Stimulated activated naive B cell treated with anti-CD40 and anti-IgM and Interleukin-4, amounts not matched to agents 10 μg/mL and 1 μg/mL and 100 μg/mL, for 72 hours (primary cell): ENCODE data around the gene RIN1.

Source experiments
- ATAC-seq, 2 donors: fragments of 150-1000 bp; cut with Tn5 transposase; replicated peaks; 2 replicates each; pipeline ENCODE4 v1.10.0; 2021; ENCODE audit warnings: moderate library complexity in 1 of 2
- DNase-seq: peaks from one replicate; pipeline ENCODE4 v3.0.0; 2021
- H3K27ac Mint-ChIP-seq: one replicate; pipeline ENCODE4 v1.8.0; 2022; ENCODE audit warnings: mild to moderate bottlenecking, mixed read lengths
- H3K27me3 Mint-ChIP-seq, 2 donors: one replicate each; pipeline ENCODE4 v1.8.0; 2022; ENCODE audit warnings: mixed read lengths in 2 of 2
- H3K36me3 Mint-ChIP-seq, 2 donors: one replicate each; pipeline ENCODE4 v1.8.0; 2022; ENCODE audit warnings: mixed read lengths in 2 of 2, mild to moderate bottlenecking in 1 of 2
- H3K4me1 Mint-ChIP-seq, 2 donors: one replicate each; pipeline ENCODE4 v1.8.0; 2022; ENCODE audit warnings: mixed read lengths in 2 of 2, mild to moderate bottlenecking in 1 of 2
- H3K4me3 Mint-ChIP-seq, 2 donors: one replicate each; pipeline ENCODE4 v1.8.0; 2022; ENCODE audit warnings: mild to moderate bottlenecking in 2 of 2, mixed read lengths in 2 of 2, moderate library complexity in 1 of 2
- H3K9me3 Mint-ChIP-seq, 2 donors: one replicate each; pipeline ENCODE4 v1.8.0; 2022; ENCODE audit warnings: mixed read lengths in 2 of 2, mild to moderate bottlenecking in 1 of 2

The RIN1 gene

GRCh38 chr11:66346476-66347424 lies 10.5 kb upstream of the RIN1 start:
- ATAC-seq (no peak), DNase-seq (no peak)
- Mint-ChIP-seq H3K9me3 (peaks cover 2 to 4% of the 10 kb centered on the region in 2 donors), H3K27ac (peak overlapping the region; percentile 86), H3K27me3 (peaks cover 5 to 7% of the 10 kb centered on the region in 2 donors), H3K36me3 (peaks cover 12 to 23% of the 10 kb centered on the region in 2 donors), H3K4me1 (peaks cover 27 to 45% of the 10 kb centered on the region in 2 donors), H3K4me3 (peak overlapping the region; percentile 80 to 82)

GRCh38 chr11:66345316-66345649 lies 9.0 kb upstream of the RIN1 start:
- H3K9me3 Mint-ChIP-seq = peaks cover 2 to 4% of the 10 kb centered on the region in 2 donors
- H3K27me3 Mint-ChIP-seq = peaks cover 5 to 7% of the 10 kb centered on the region in 2 donors
- peak overlapping the region; percentile 98 for H3K27ac Mint-ChIP-seq
- H3K4me1 Mint-ChIP-seq = peaks cover 30 to 50% of the 10 kb centered on the region in 2 donors
- DNase-seq (no peak), ATAC-seq (peak; percentile 6 to 9)
- H3K36me3 Mint-ChIP-seq = peaks cover 19 to 34% of the 10 kb centered on the region in 2 donors
- peak overlapping the region; percentile 94 to 97 for H3K4me3 Mint-ChIP-seq

GRCh38 chr11:66344550-66345315 lies 8.5 kb upstream of the RIN1 start, which contains the start of gene BRMS1:
Gene BRMS1 (minus strand): TSS chr11:66345104. CDS start chr11:66342234, 2,870 bp downstream.
- peaks cover 2 to 4% of the 10 kb centered on the region in 2 donors for H3K9me3 Mint-ChIP-seq
- peaks cover 5 to 7% of the 10 kb centered on the region in 2 donors for H3K27me3 Mint-ChIP-seq
- ATAC-seq (peak; percentile 82 to 85), DNase-seq (peak; percentile 89)
- H3K4me1 Mint-ChIP-seq = peaks cover 30 to 50% of the 10 kb centered on the region in 2 donors
- H3K4me3 Mint-ChIP-seq = peak within 1 kb of the TSS; percentile 94 to 97
- H3K27ac Mint-ChIP-seq = peak within 1 kb of the TSS; percentile 98
- peaks cover 24 to 37% of the 10 kb centered on the region in 2 donors for H3K36me3 Mint-ChIP-seq

- DNase-seq = no peak
- H3K4me3 Mint-ChIP-seq = peak overlapping the region; percentile 52 to 60
- peaks cover 27 to 43% of the 10 kb centered on the region in 2 donors for H3K4me1 Mint-ChIP-seq
- H3K27ac Mint-ChIP-seq = peak overlapping the region; percentile 43
- ATAC-seq = no peak
- H3K27me3 Mint-ChIP-seq = peaks cover 5 to 6% of the 10 kb centered on the region in 2 donors
- peaks cover 2 to 4% of the 10 kb centered on the region in 2 donors for H3K9me3 Mint-ChIP-seq
- H3K36me3 Mint-ChIP-seq = peaks cover 34 to 46% of the 10 kb centered on the region in 2 donors
Measured at GRCh38 chr11:66343176-66343575, 6.9 kb upstream of the RIN1 start.

GRCh38 chr11:66341502-66342126 lies 5.4 kb upstream of the RIN1 start:
- DNase-seq = no peak
- Mint-ChIP-seq H3K9me3 (no peaks in the 10 kb centered on the region), H3K4me3 (no peak overlapping the region), H3K27me3 (peaks cover 0 to 3% of the 10 kb centered on the region in 2 donors), H3K4me1 (peaks cover 30 to 50% of the 10 kb centered on the region in 2 donors), H3K27ac (no peak overlapping the region), H3K36me3 (peaks cover 40 to 53% of the 10 kb centered on the region in 2 donors)
- no peak for ATAC-seq

- H3K4me1 Mint-ChIP-seq = peaks cover 36 to 57% of the 10 kb centered on the region in 2 donors
- no peak overlapping the region for H3K27ac Mint-ChIP-seq
- no peaks in the 10 kb centered on the region for H3K9me3 Mint-ChIP-seq
- peaks cover 5 to 10% of the 10 kb centered on the region in 2 donors for H3K27me3 Mint-ChIP-seq
- ATAC-seq = no peak
- H3K4me3 Mint-ChIP-seq = no peak overlapping the region
- DNase-seq = no peak
- peaks cover 45 to 57% of the 10 kb centered on the region in 2 donors for H3K36me3 Mint-ChIP-seq
Measured at GRCh38 chr11:66340596-66341501, 4.6 kb upstream of the RIN1 start.

GRCh38 chr11:66339686-66340483 lies 3.7 kb upstream of the RIN1 start:
- H3K36me3 Mint-ChIP-seq = peaks cover 47 to 57% of the 10 kb centered on the region in 2 donors
- ATAC-seq = no peak
- H3K27ac Mint-ChIP-seq = no peak overlapping the region
- DNase-seq = no peak
- peaks cover 38 to 62% of the 10 kb centered on the region in 2 donors for H3K4me1 Mint-ChIP-seq
- H3K4me3 Mint-ChIP-seq = no peak overlapping the region
- peaks cover 10 to 18% of the 10 kb centered on the region in 2 donors for H3K27me3 Mint-ChIP-seq
- no peaks in the 10 kb centered on the region for H3K9me3 Mint-ChIP-seq

- peaks cover 47 to 57% of the 10 kb centered on the region in 2 donors for H3K36me3 Mint-ChIP-seq
Measured at GRCh38 chr11:66339162-66339675, 3.0 kb upstream of the RIN1 start.

GRCh38 chr11:66338276-66339161 lies 2.3 kb upstream of the RIN1 start:
- no peak overlapping the region for H3K27ac Mint-ChIP-seq
- H3K4me3 Mint-ChIP-seq = no peak overlapping the region
- ATAC-seq (no peak), DNase-seq (no peak)
- H3K27me3 Mint-ChIP-seq = peaks cover 10 to 18% of the 10 kb centered on the region in 2 donors
- H3K36me3 Mint-ChIP-seq = peaks cover 47 to 57% of the 10 kb centered on the region in 2 donors
- H3K4me1 Mint-ChIP-seq = peaks cover 36 to 50% of the 10 kb centered on the region in 2 donors
- no peaks in the 10 kb centered on the region for H3K9me3 Mint-ChIP-seq

More at GRCh38 chr11:66339162-66339675, 3.0 kb upstream of the RIN1 start:
- Mint-ChIP-seq H3K27ac (peak overlapping the region; percentile 73), H3K4me3 (no peak overlapping the region), H3K9me3 (no peaks in the 10 kb centered on the region), H3K4me1 (peaks cover 38 to 57% of the 10 kb centered on the region in 2 donors), H3K27me3 (peaks cover 10 to 18% of the 10 kb centered on the region in 2 donors)
- DNase-seq = no peak
- ATAC-seq = no peak

- peaks cover 10 to 18% of the 10 kb centered on the region in 2 donors for H3K27me3 Mint-ChIP-seq
- peaks cover 27 to 41% of the 10 kb centered on the region in 2 donors for H3K4me1 Mint-ChIP-seq
- H3K36me3 Mint-ChIP-seq = peaks cover 44 to 45% of the 10 kb centered on the region in 2 donors
- ATAC-seq = no peak
- peak overlapping the region; percentile 62 to 82 for H3K4me3 Mint-ChIP-seq
- DNase-seq = no peak
- H3K27ac Mint-ChIP-seq = peak overlapping the region; percentile 90
- H3K9me3 Mint-ChIP-seq = no peaks in the 10 kb centered on the region
Measured at GRCh38 chr11:66337103-66337899, 1.1 kb upstream of the RIN1 start.
